ENCODE data around the gene ZNF429. TPM values are rescaled to one million over a fixed set of nuclear protein-coding genes. Genes with fewer than 3 reads are reported as not detected.

The ZNF429 gene
- total RNA-seq, 1 experiment from 2014 or later, result 0.66 TPM

DNA sequence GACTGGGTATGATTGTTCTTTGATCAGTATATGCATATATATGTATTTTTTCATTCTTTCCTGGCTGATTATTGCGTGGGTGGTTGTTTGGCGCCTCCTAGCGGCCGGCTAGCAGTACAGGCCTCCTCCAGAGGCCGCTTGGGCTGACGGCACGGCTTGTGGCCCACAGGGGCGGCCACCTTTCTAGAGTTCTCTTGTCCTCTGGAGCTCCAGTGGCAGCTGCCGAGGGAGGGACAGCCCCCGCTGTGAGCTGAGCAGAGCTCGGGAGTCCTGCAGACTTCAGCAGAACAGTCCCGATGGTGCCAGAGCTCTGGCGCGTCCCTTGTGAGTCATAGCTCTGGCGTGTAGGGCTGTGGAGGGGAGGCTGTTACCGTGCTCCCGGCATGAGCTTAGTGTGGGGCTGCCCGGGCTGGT lies 22.5 kb upstream of the ZNF429 start:
- CTCF ChIA-PET, result no interaction called here
- DNase-seq, result peak; percentile 22

DNA sequence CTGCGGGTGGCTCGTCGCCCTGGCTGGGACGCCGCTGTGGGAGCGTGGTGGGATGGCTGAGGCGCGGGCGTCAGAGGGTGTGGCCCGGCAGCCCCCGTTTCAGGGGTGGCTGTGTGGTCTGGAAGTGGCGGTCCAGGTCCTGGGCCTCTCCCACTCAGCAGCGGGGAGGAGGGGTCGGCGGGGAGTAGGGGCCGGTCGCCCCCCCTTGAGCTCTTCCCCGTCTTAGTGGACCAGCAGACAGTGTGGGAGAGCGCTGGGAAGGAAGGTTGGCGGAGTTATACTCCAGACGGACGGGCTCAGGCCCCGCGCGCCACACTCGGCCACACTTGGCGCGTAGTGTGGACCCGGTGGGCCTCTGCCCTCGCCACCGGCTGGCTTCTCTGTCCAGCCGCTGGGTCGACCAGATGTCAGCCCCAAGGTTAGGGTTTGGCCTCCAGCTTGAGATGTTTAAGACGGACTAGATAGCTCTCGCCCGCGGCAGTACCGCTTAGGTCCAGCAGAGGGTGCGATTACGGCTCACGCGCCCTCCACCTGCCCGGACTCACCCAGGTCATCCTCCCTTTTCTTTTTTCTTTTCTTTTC lies 21.7 kb upstream of the ZNF429 start:
- no peak overlapping the region for H3K4me3 ChIP-seq (ENCODE audit: low read length)
- ChIA-PET CTCF (no interaction called here), POLR2A (ENCODE audit: unreplicated experiment) (no interaction called here)
- no peak overlapping the region for H3K9ac ChIP-seq (ENCODE audit: low read length)
- H3K4me2 ChIP-seq (ENCODE audit: low read length), result no peak overlapping the region
- no peaks in the 10 kb centered on the region for H3K27me3 ChIP-seq (ENCODE audit: low read length)
- no peak for DNase-seq
- H3K4me1 ChIP-seq (ENCODE audit: insufficient read depth, low read length), result no peaks in the 10 kb centered on the region
- no peaks in the 10 kb centered on the region for H3K79me2 ChIP-seq (ENCODE audit: low read length)
- no peaks in the 10 kb centered on the region for H4K20me1 ChIP-seq (ENCODE audit: low read length)
- H3K27ac ChIP-seq (ENCODE audit: low read length), result no peak overlapping the region
- ATAC-seq, result no peak
- H2AFZ ChIP-seq (ENCODE audit: low read length), result no peak overlapping the region
- TF ChIP-seq, protein P1, sequence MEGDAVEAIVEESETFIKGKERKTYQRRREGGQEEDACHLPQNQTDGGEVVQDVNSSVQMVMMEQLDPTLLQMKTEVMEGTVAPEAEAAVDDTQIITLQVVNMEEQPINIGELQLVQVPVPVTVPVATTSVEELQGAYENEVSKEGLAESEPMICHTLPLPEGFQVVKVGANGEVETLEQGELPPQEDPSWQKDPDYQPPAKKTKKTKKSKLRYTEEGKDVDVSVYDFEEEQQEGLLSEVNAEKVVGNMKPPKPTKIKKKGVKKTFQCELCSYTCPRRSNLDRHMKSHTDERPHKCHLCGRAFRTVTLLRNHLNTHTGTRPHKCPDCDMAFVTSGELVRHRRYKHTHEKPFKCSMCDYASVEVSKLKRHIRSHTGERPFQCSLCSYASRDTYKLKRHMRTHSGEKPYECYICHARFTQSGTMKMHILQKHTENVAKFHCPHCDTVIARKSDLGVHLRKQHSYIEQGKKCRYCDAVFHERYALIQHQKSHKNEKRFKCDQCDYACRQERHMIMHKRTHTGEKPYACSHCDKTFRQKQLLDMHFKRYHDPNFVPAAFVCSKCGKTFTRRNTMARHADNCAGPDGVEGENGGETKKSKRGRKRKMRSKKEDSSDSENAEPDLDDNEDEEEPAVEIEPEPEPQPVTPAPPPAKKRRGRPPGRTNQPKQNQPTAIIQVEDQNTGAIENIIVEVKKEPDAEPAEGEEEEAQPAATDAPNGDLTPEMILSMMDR (conservative IDR thresholded peaks at IDR 0.05; ENCODE audit: low read depth, low read length), result peak; percentile 38; the same call in 1 of the 2 replicates
- TF ChIP-seq EZH2 (IDR thresholded peaks at IDR 0.05; ENCODE audit: low read length, unreplicated experiment) (no peak), EZH2phosphoT487 (IDR thresholded peaks at IDR 0.05; ENCODE audit: borderline replicate concordance, low read length) (no peak)
- no peaks in the 10 kb centered on the region for H3K9me2 ChIP-seq (replicated peaks; ENCODE audit: low read length)
- H3K9me3 ChIP-seq (ENCODE audit: low read length), result peaks cover 15% of the 10 kb centered on the region; the same call in 1 of the 2 replicates
- peaks cover 2% of the 10 kb centered on the region; the same call in 1 of the 2 replicates for H3K36me3 ChIP-seq (ENCODE audit: low read depth, low read length)
- intact Hi-C loops (cut with micrococcal nuclease), result no loop called here
- H3F3A ChIP-seq (ENCODE audit: low read length, unreplicated experiment), result no peaks in the 10 kb centered on the region
- no TSS peak for BruUV-seq (replicated peaks)

More for the DNA sequence above, 22.5 kb upstream of the ZNF429 start:
- Histone ChIP-seq H3K9me3 (ENCODE audit: low read length) (peaks cover 13% of the 10 kb centered on the region; the same call in 1 of the 2 replicates), H3K79me2 (ENCODE audit: low read length) (no peaks in the 10 kb centered on the region), H3K4me1 (ENCODE audit: insufficient read depth, low read length) (no peaks in the 10 kb centered on the region), H3K9ac (ENCODE audit: low read length) (no peak overlapping the region), H3K36me3 (ENCODE audit: low read depth, low read length) (peaks cover 2% of the 10 kb centered on the region; the same call in 1 of the 2 replicates), H3K4me3 (ENCODE audit: low read length) (no peak overlapping the region), H4K20me1 (ENCODE audit: low read length) (no peaks in the 10 kb centered on the region), H3F3A (ENCODE audit: low read length, unreplicated experiment) (no peaks in the 10 kb centered on the region), H3K27ac (ENCODE audit: low read length) (no peak overlapping the region), H3K4me2 (ENCODE audit: low read length) (no peak overlapping the region), H3K9me2 (replicated peaks; ENCODE audit: low read length) (no peaks in the 10 kb centered on the region), H2AFZ (ENCODE audit: low read length) (peak overlapping the region; percentile 59), H3K27me3 (ENCODE audit: low read length) (no peaks in the 10 kb centered on the region)
- TF ChIP-seq, protein P1 (conservative IDR thresholded peaks at IDR 0.05; ENCODE audit: low read depth, low read length), result peak; percentile 64
- no peak for TF ChIP-seq EZH2 (IDR thresholded peaks at IDR 0.05; ENCODE audit: low read length, unreplicated experiment)
- TF ChIP-seq EZH2phosphoT487 (IDR thresholded peaks at IDR 0.05; ENCODE audit: borderline replicate concordance, low read length), result no peak
- intact Hi-C loops (cut with micrococcal nuclease), result no loop called here
- ATAC-seq, result peak; percentile 69
- POLR2A ChIA-PET (ENCODE audit: unreplicated experiment), result no interaction called here
- no TSS peak for BruUV-seq (replicated peaks)

DNA sequence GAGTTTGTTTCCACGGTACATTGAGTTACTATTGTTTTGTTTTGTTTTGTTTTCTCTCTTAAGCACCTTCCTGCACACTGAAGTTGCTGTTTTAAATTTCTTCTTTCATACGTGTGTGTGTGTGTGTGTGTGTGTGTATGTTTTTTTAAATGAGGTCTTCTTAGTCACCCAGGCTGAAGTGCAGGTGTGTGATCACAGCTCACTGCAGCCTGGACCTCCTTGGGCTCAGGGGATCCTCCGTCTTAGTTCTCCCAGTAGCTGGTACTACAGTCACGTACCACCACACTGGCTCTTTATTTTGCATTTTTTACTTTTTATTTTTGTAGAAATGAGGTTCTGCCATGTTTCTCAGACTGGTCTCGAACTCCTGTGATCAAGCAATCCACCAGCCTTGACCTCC lies 20.8 kb upstream of the ZNF429 start:
- intact Hi-C loops (cut with micrococcal nuclease), result no loop called here
- POLR2A ChIA-PET (ENCODE audit: unreplicated experiment), result no interaction called here
- Histone ChIP-seq H3K9me2 (replicated peaks; ENCODE audit: low read length) (no peaks in the 10 kb centered on the region), H3K27me3 (ENCODE audit: low read length) (no peaks in the 10 kb centered on the region), H2AFZ (ENCODE audit: low read length) (no peak overlapping the region), H3K36me3 (ENCODE audit: low read depth, low read length) (peaks cover 2% of the 10 kb centered on the region; the same call in 1 of the 2 replicates), H3K79me2 (ENCODE audit: low read length) (no peaks in the 10 kb centered on the region), H3K4me1 (ENCODE audit: insufficient read depth, low read length) (no peaks in the 10 kb centered on the region), H3K9me3 (ENCODE audit: low read length) (peaks cover 15% of the 10 kb centered on the region; the same call in 1 of the 2 replicates), H3K4me3 (ENCODE audit: low read length) (no peak overlapping the region), H3K4me2 (ENCODE audit: low read length) (no peak overlapping the region), H4K20me1 (ENCODE audit: low read length) (no peaks in the 10 kb centered on the region), H3F3A (ENCODE audit: low read length, unreplicated experiment) (no peaks in the 10 kb centered on the region), H3K9ac (ENCODE audit: low read length) (no peak overlapping the region), H3K27ac (ENCODE audit: low read length) (no peak overlapping the region)
- CTCF ChIA-PET, result no interaction called here
- TF ChIP-seq EZH2 (IDR thresholded peaks at IDR 0.05; ENCODE audit: low read length, unreplicated experiment), result no peak
- TF ChIP-seq EZH2phosphoT487 (IDR thresholded peaks at IDR 0.05; ENCODE audit: borderline replicate concordance, low read length), result no peak
- TF ChIP-seq, protein P1 (conservative IDR thresholded peaks at IDR 0.05; ENCODE audit: low read depth, low read length), result no peak
- no peak for DNase-seq
- no TSS peak for BruUV-seq (replicated peaks)
- ATAC-seq, result no peak
